DOHH2 (cell line): Measurements from ENCODE around the gene DCAF15.

Experiments
- H3F3A ChIP-seq: fragments of 200-600 bp; sonication (generic), shearing (Covaris generic); 2 replicates; pipeline ENCODE4 v1.6.0; 2016; ENCODE audit warnings: antibody characterized with exemption, mild to moderate bottlenecking; ENCODE audit not compliant: control insufficient read depth, insufficient read depth
- H3K27ac ChIP-seq: fragments of 200-600 bp; sonication (generic); 2 replicates; pipeline ENCODE4 v1.5.1; 2014; ENCODE audit warnings: low read depth, mild to moderate bottlenecking, low read length, moderate library complexity
- H3K27me3 ChIP-seq: fragments of 200-600 bp; sonication (generic); 2 replicates; pipeline ENCODE4 v1.6.1; 2014; ENCODE audit warnings: mild to moderate bottlenecking, low read length, mixed read lengths; ENCODE audit not compliant: control insufficient read depth
- H3K36me3 ChIP-seq: fragments of 200-600 bp; sonication (generic); 2 replicates; pipeline ENCODE4 v1.6.1; 2014; ENCODE audit warnings: mild to moderate bottlenecking, low read length, moderate library complexity, mixed read lengths; ENCODE audit not compliant: control insufficient read depth
- H3K4me1 ChIP-seq: fragments of 200-600 bp; sonication (generic); 2 replicates; pipeline ENCODE4 v1.6.1; 2014; ENCODE audit warnings: mild to moderate bottlenecking, low read length, mixed read lengths; ENCODE audit not compliant: control insufficient read depth
- H3K4me2 ChIP-seq: fragments of 200-600 bp; sonication (generic); 2 replicates; pipeline ENCODE4 v1.6.0; 2014; ENCODE audit warnings: mild to moderate bottlenecking, low read length, moderate library complexity
- H3K4me3 ChIP-seq: fragments of 200-600 bp; sonication (generic); 2 replicates; pipeline ENCODE4 v1.5.1; 2014; ENCODE audit warnings: mild to moderate bottlenecking, low read length, mixed read lengths
- H3K79me2 ChIP-seq: fragments of 200-600 bp; sonication (generic); 2 replicates; pipeline ENCODE4 v1.6.1; 2014; ENCODE audit warnings: mild to moderate bottlenecking, low read length, mixed read lengths; ENCODE audit not compliant: control insufficient read depth
- H3K9me2 ChIP-seq: fragments of 200-600 bp; sonication (generic); replicated peaks from 2 replicates; pipeline ENCODE4 v1.6.1; 2014; ENCODE audit warnings: mild to moderate bottlenecking, low read length, mixed read lengths; ENCODE audit not compliant: control insufficient read depth
- H3K9me3 ChIP-seq: fragments of 200-600 bp; sonication (generic); 2 replicates; pipeline ENCODE4 v1.6.1; 2014; ENCODE audit warnings: antibody characterized with exemption, low read length, mixed read lengths; ENCODE audit not compliant: control insufficient read depth, insufficient read depth
- H4K20me1 ChIP-seq: fragments of 200-600 bp; sonication (generic); 2 replicates; pipeline ENCODE4 v1.6.0; 2014; ENCODE audit warnings: low read depth, mild to moderate bottlenecking, antibody characterized with exemption, low read length, moderate library complexity; ENCODE audit not compliant: control insufficient read depth, insufficient read depth
- EZH2phosphoT487 ChIP-seq: fragments of 200-600 bp; sonication (generic); IDR thresholded peaks from 2 replicates; pipeline ENCODE4 v1.6.1; 2017; ENCODE audit warnings: borderline replicate concordance, mild to moderate bottlenecking, antibody characterized with exemption, low read length, moderate library complexity, mixed read lengths
- TF ChIP-seq, protein P1 (sequence below): fragments of 200-600 bp; sonication (generic); IDR thresholded peaks from one replicate; pipeline ENCODE4 v1.5.1; 2014; ENCODE audit warnings: antibody characterized with exemption, mild to moderate bottlenecking, low read depth, low read length; ENCODE audit not compliant: poor library complexity, severe bottlenecking

Gene DCAF15

DNA sequence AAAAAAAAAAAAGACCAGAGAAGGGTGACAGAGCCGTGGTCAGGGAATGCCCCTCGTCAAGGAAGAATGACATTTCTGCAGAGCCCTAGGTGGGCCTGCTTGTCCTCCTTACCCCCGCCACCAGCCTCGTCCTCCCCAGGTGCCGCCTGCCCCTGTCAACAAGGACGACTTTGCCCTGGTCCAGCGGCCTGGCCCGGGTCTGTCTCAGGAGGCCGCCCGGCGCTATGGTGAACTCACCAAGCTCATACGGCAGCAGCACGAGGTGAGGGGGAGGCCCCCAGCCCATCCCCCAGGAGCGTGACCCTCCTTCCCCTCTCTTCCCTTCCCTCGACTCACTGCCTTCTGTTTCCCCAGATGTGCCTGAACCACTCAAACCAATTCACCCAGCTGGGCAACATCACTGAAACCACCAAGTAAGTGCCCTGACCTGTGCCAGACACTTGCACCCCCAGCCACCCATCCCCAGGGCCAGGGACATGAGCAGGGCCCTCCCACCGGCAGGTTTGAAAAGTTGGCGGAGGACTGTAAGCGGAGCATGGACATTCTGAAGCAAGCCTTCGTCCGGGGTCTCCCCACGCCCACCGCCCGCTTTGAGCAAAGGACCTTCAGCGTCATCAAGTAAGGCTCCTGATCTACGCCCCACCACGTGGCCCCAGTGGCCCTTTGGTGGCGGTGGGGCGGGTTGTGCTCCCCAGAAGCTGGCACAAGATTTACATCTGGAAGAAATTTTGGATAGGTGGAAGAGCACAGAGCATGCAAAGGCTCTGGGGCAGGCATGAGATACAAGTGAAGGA lies 28.9 kb upstream of the DCAF15 start:
- H3K27ac ChIP-seq, result no peak overlapping the region
- H4K20me1 ChIP-seq, result no peaks in the 10 kb centered on the region
- no peak for TF ChIP-seq EZH2phosphoT487
- TF ChIP-seq, protein P1, sequence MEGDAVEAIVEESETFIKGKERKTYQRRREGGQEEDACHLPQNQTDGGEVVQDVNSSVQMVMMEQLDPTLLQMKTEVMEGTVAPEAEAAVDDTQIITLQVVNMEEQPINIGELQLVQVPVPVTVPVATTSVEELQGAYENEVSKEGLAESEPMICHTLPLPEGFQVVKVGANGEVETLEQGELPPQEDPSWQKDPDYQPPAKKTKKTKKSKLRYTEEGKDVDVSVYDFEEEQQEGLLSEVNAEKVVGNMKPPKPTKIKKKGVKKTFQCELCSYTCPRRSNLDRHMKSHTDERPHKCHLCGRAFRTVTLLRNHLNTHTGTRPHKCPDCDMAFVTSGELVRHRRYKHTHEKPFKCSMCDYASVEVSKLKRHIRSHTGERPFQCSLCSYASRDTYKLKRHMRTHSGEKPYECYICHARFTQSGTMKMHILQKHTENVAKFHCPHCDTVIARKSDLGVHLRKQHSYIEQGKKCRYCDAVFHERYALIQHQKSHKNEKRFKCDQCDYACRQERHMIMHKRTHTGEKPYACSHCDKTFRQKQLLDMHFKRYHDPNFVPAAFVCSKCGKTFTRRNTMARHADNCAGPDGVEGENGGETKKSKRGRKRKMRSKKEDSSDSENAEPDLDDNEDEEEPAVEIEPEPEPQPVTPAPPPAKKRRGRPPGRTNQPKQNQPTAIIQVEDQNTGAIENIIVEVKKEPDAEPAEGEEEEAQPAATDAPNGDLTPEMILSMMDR, result no peak
- H3K79me2 ChIP-seq, result no peaks in the 10 kb centered on the region
- no peak overlapping the region for H3K4me3 ChIP-seq
- H3K4me2 ChIP-seq, result no peak overlapping the region
- H3K9me2 ChIP-seq, result no peaks in the 10 kb centered on the region
- H3K27me3 ChIP-seq, result no peaks in the 10 kb centered on the region
- H3K9me3 ChIP-seq, result peaks cover 11% of the 10 kb centered on the region; the same call in 1 of the 2 replicates
- H3K4me1 ChIP-seq, result peaks cover 4% of the 10 kb centered on the region
- H3K36me3 ChIP-seq, result peaks cover 72% of the 10 kb centered on the region
- no peaks in the 10 kb centered on the region for H3F3A ChIP-seq

DNA sequence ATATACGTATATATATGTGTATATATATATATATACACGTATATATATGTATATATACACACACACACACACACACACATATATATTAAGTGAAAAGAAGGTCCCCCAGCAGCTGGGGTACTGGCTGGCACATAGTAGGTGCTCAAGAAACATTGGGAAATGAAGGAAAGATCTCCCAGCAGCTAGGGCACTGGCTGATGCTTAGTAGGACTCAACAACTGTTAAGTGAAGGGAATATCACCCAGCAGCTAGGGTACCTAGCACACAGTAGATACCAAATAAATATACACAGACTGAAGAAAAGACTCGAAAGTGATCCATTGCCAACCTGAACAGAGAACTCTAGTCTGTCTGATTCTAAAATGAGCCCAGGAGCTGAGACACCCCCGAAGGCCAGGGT lies 26.3 kb upstream of the DCAF15 start:
- H3K36me3 ChIP-seq, result peaks cover 53% of the 10 kb centered on the region
- no peak overlapping the region for H3K4me3 ChIP-seq
- no peak overlapping the region for H3K4me2 ChIP-seq
- H3K9me3 ChIP-seq, result peaks cover 4% of the 10 kb centered on the region; the same call in 1 of the 2 replicates
- no peaks in the 10 kb centered on the region for H3K79me2 ChIP-seq
- H4K20me1 ChIP-seq, result no peaks in the 10 kb centered on the region
- H3F3A ChIP-seq, result no peaks in the 10 kb centered on the region
- H3K27ac ChIP-seq, result no peak overlapping the region
- peaks cover 4% of the 10 kb centered on the region for H3K4me1 ChIP-seq
- no peaks in the 10 kb centered on the region for H3K27me3 ChIP-seq
- TF ChIP-seq, protein P1, result no peak
- TF ChIP-seq EZH2phosphoT487, result no peak
- H3K9me2 ChIP-seq, result no peaks in the 10 kb centered on the region

DNA sequence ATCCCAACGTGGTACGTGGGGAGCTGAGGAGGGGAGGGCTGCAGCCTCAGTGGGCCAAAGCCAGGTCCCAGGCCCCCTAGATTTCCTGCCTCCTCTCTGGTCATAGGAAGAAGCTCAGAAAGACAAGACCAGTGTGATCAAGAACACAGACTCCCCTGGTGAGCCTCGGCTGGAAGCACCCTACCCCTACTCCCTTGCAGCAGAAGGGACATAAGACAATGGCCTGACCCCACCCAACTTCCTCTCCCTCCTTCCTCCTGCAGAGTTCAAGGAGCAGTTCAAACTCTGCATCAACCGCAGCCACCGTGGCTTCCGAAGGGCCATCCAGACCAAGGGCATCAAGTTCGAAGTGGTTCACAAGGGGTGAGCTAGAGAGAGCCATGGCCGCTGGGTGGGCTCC lies 25.6 kb upstream of the DCAF15 start:
- Histone ChIP-seq H3K36me3 (peaks cover 46% of the 10 kb centered on the region), H3F3A (no peaks in the 10 kb centered on the region), H3K4me1 (no peaks in the 10 kb centered on the region), H3K79me2 (no peaks in the 10 kb centered on the region), H3K27me3 (no peaks in the 10 kb centered on the region), H3K27ac (no peak overlapping the region), H3K4me3 (no peak overlapping the region), H3K9me2 (no peaks in the 10 kb centered on the region), H3K4me2 (no peak overlapping the region), H3K9me3 (no peaks in the 10 kb centered on the region), H4K20me1 (no peaks in the 10 kb centered on the region)
- TF ChIP-seq EZH2phosphoT487, result no peak
- TF ChIP-seq, protein P1, result no peak
